ENCODE measurements around the gene PLPPR3. TPM values are rescaled to one million over a fixed set of nuclear protein-coding genes. Genes with fewer than 3 reads are reported as not detected.
"Not testable (repeated sequence)": the region's sequence is repeated elsewhere in the genome, so short reads cannot be mapped to it uniquely, and the experiment has no call there.

The PLPPR3 gene
- total RNA-seq, 2 donors from 2014 or later, result not detected

- Histone ChIP-seq H3K36me3 (no peaks in the 10 kb centered on the region), H3K4me1 (ENCODE audit: control insufficient read depth in 1 of 2, low read depth in 2 of 2) (peaks cover 1 to 15% of the 10 kb centered on the region in 2 donors), H3K27ac (no peak overlapping the region), H3K27me3 (replicated peaks; ENCODE audit: insufficient read depth) (peaks cover 7% of the 10 kb centered on the region), H3K4me3 (no peak overlapping the region), H3K9me3 (no peaks in the 10 kb centered on the region)
- no peak for TF ChIP-seq CTCF (IDR thresholded peaks at IDR 0.05)
- no peak for ATAC-seq (ENCODE audit: insufficient number of reproducible peaks, low FRiP score, low read depth)
- no peak for DNase-seq (ENCODE audit: low spot score)
Measured at GRCh38 chr19:848386-848921, 26.7 kb upstream of the PLPPR3 start.

- Histone ChIP-seq H3K36me3 (no peaks in the 10 kb centered on the region), H3K27me3 (replicated peaks; ENCODE audit: insufficient read depth) (peaks cover 7% of the 10 kb centered on the region), H3K4me1 (ENCODE audit: control insufficient read depth in 1 of 2, low read depth in 2 of 2) (peaks cover 5 to 17% of the 10 kb centered on the region in 2 donors), H3K9me3 (no peaks in the 10 kb centered on the region), H3K27ac (no peak overlapping the region), H3K4me3 (no peak overlapping the region)
- no peak for TF ChIP-seq CTCF (IDR thresholded peaks at IDR 0.05)
- ATAC-seq (ENCODE audit: insufficient number of reproducible peaks, low FRiP score, low read depth) (no peak), DNase-seq (ENCODE audit: low spot score) (no peak)
Measured at GRCh38 chr19:845707-846521, 24.2 kb upstream of the PLPPR3 start.

GRCh38 chr19:844546-844971 is 22.8 kb upstream of the PLPPR3 start:
- ATAC-seq (ENCODE audit: insufficient number of reproducible peaks, low FRiP score, low read depth), result no peak
- DNase-seq (ENCODE audit: low spot score), result no peak
- Histone ChIP-seq H3K9me3 (no peaks in the 10 kb centered on the region), H3K4me3 (no peak overlapping the region), H3K4me1 (ENCODE audit: control insufficient read depth in 1 of 2, low read depth in 2 of 2) (peaks cover 5 to 9% of the 10 kb centered on the region in 2 donors), H3K36me3 (no peaks in the 10 kb centered on the region), H3K27me3 (replicated peaks; ENCODE audit: insufficient read depth) (peaks cover 13% of the 10 kb centered on the region), H3K27ac (no peak overlapping the region)
- no peak for TF ChIP-seq CTCF (IDR thresholded peaks at IDR 0.05)

GRCh38 chr19:843836-844545 is 22.2 kb upstream of the PLPPR3 start:
- ATAC-seq (ENCODE audit: insufficient number of reproducible peaks, low FRiP score, low read depth) (no peak), DNase-seq (ENCODE audit: low spot score) (no peak)
- H3K4me1 ChIP-seq (ENCODE audit: control insufficient read depth in 1 of 2, low read depth in 2 of 2), result peaks cover 5 to 9% of the 10 kb centered on the region in 2 donors
- no peaks in the 10 kb centered on the region for H3K9me3 ChIP-seq
- H3K4me3 ChIP-seq, result peak overlapping the region; percentile 35
- H3K27ac ChIP-seq, result no peak overlapping the region
- no peaks in the 10 kb centered on the region for H3K36me3 ChIP-seq
- peaks cover 14% of the 10 kb centered on the region for H3K27me3 ChIP-seq (replicated peaks; ENCODE audit: insufficient read depth)
- TF ChIP-seq CTCF (IDR thresholded peaks at IDR 0.05), result no peak

GRCh38 chr19:843180-843835 is 21.6 kb upstream of the PLPPR3 start:
- H3K4me1 ChIP-seq (ENCODE audit: control insufficient read depth in 1 of 2, low read depth in 2 of 2), result peaks cover 5 to 9% of the 10 kb centered on the region in 2 donors
- H3K36me3 ChIP-seq, result no peaks in the 10 kb centered on the region
- peaks cover 16% of the 10 kb centered on the region for H3K27me3 ChIP-seq (replicated peaks; ENCODE audit: insufficient read depth)
- no peak for TF ChIP-seq CTCF (IDR thresholded peaks at IDR 0.05)
- H3K27ac ChIP-seq, result no peak overlapping the region
- DNase-seq (ENCODE audit: low spot score), result no peak
- peak overlapping the region; percentile 35 for H3K4me3 ChIP-seq
- no peak for ATAC-seq (ENCODE audit: insufficient number of reproducible peaks, low FRiP score, low read depth)
- no peaks in the 10 kb centered on the region for H3K9me3 ChIP-seq

GRCh38 chr19:842802-843179 is 21.0 kb upstream of the PLPPR3 start:
- H3K36me3 ChIP-seq; H3K27ac ChIP-seq; ATAC-seq (ENCODE audit: insufficient number of reproducible peaks, low FRiP score, low read depth); DNase-seq (ENCODE audit: low spot score); H3K4me1 ChIP-seq (ENCODE audit: control insufficient read depth in 1 of 2, low read depth in 2 of 2); H3K4me3 ChIP-seq; H3K9me3 ChIP-seq: not testable (repeated sequence)
- peaks cover 16% of the 10 kb centered on the region for H3K27me3 ChIP-seq (replicated peaks; ENCODE audit: insufficient read depth)

Data from thoracic aorta (tissue), 2 donors.